Measurements from ENCODE around the gene WDR6.

WDR6 gene

GRCh38 chr3:49017971-49018706, 10.9 kb downstream of the WDR6 start, which contains the start of gene DALRD3:
TSS of gene DALRD3 (minus strand) at chr3:49018580. CDS start at chr3:49018564, 16 bp downstream.
- no peak for DNase-seq (ENCODE audit: extremely low read depth, low read depth)
- TF ChIP-seq CTCF (IDR thresholded peaks at IDR 0.05; ENCODE audit: low read depth, low read length, missing control alignments) = no peak
- H3K4me3 ChIP-seq (replicated peaks; ENCODE audit: low read depth, low read length) = peak within 1 kb of the TSS; percentile 72

GRCh38 chr3:49018707-49019006, 11.5 kb downstream of the WDR6 start:
- TF ChIP-seq CTCF (IDR thresholded peaks at IDR 0.05; ENCODE audit: low read depth, low read length, missing control alignments) = no peak
- DNase-seq (ENCODE audit: extremely low read depth, low read depth) = no peak
- peak overlapping the region; percentile 72 for H3K4me3 ChIP-seq (replicated peaks; ENCODE audit: low read depth, low read length)

GRCh38 chr3:49019941-49020329, 12.7 kb downstream of the WDR6 start:
- TF ChIP-seq CTCF (IDR thresholded peaks at IDR 0.05; ENCODE audit: low read depth, low read length, missing control alignments) = no peak
- peak overlapping the region; percentile 77 for H3K4me3 ChIP-seq (replicated peaks; ENCODE audit: low read depth, low read length)
- no peak for DNase-seq (ENCODE audit: extremely low read depth, low read depth)

GRCh38 chr3:49020330-49021212, 13.4 kb downstream of the WDR6 start:
- no peak for TF ChIP-seq CTCF (IDR thresholded peaks at IDR 0.05; ENCODE audit: low read depth, low read length, missing control alignments)
- no peak for DNase-seq (ENCODE audit: extremely low read depth, low read depth)
- H3K4me3 ChIP-seq (replicated peaks; ENCODE audit: low read depth, low read length) = peak overlapping the region; percentile 77

GRCh38 chr3:49021213-49021812, 14.1 kb downstream of the WDR6 start:
- peak; percentile 91 for DNase-seq (ENCODE audit: extremely low read depth, low read depth)
- no peak for TF ChIP-seq CTCF (IDR thresholded peaks at IDR 0.05; ENCODE audit: low read depth, low read length, missing control alignments)
- H3K4me3 ChIP-seq (replicated peaks; ENCODE audit: low read depth, low read length) = peak overlapping the region; percentile 77

- peak within 1 kb of the TSS; percentile 77 for H3K4me3 ChIP-seq (replicated peaks; ENCODE audit: low read depth, low read length)
- DNase-seq (ENCODE audit: extremely low read depth, low read depth) = peak; percentile 80
- peak; percentile 84 for TF ChIP-seq CTCF (IDR thresholded peaks at IDR 0.05; ENCODE audit: low read depth, low read length, missing control alignments)
Measured at GRCh38 chr3:49021813-49022687, 14.9 kb downstream of the WDR6 start, which contains the start of gene NDUFAF3. TSS of gene NDUFAF3 (plus strand) at chr3:49022121. CDS start at chr3:49022145, 24 bp downstream.
